Stomach (tissue), 4 donors: Measurements from ENCODE around the gene RPL10A.

Source experiments
- POLR2A ChIP-seq, 4 donors: fragments of 450-650 bp; IDR thresholded peaks; one replicate each; pipeline ENCODE4 v1.6.1; 2016; ENCODE audit warnings: antibody characterized with exemption in 4 of 4, control low read depth in 2 of 4, mild to moderate bottlenecking in 1 of 4, moderate library complexity in 1 of 4
- POLR2AphosphoS5 ChIP-seq, 3 donors: sonication (generic); formaldehyde crosslinking; IDR thresholded peaks; one replicate each; pipeline ENCODE4 v1.6.1; 2016; ENCODE audit warnings: antibody characterized with exemption in 3 of 3
- TF ChIP-seq, protein P1 (sequence below), 7 experiments: fragments of 450-650 bp in 4 of 7; fragments of 200-600 bp in 3 of 7; sonication (generic) in 3 of 7; IDR thresholded peaks; one replicate each; pipeline ENCODE4 v1.5.1; 2016 to 2019; ENCODE audit warnings: antibody characterized with exemption in 7 of 7, control low read depth in 2 of 7, mild to moderate bottlenecking in 1 of 7

DNA sequence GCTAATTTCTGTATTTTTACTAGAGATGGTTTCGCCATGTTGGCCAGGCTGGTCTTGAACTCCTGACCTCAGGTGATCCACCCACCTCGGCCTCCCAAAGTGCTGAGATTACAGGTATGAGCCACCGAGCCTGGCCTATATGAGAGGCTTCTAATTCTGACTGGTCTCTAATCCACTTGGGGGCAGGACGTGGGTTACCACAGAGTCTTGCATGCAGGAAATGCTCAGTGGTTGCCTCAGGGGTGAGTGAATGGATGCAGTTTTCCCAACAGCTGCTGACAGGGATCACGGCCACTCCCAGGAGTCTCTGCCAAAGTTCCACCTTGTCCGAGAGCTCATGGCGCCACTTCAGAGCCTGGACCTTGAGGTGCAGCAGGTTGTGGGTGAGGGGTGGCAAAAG, 22.5 kb upstream of the RPL10A start:
- TF ChIP-seq, protein P1, sequence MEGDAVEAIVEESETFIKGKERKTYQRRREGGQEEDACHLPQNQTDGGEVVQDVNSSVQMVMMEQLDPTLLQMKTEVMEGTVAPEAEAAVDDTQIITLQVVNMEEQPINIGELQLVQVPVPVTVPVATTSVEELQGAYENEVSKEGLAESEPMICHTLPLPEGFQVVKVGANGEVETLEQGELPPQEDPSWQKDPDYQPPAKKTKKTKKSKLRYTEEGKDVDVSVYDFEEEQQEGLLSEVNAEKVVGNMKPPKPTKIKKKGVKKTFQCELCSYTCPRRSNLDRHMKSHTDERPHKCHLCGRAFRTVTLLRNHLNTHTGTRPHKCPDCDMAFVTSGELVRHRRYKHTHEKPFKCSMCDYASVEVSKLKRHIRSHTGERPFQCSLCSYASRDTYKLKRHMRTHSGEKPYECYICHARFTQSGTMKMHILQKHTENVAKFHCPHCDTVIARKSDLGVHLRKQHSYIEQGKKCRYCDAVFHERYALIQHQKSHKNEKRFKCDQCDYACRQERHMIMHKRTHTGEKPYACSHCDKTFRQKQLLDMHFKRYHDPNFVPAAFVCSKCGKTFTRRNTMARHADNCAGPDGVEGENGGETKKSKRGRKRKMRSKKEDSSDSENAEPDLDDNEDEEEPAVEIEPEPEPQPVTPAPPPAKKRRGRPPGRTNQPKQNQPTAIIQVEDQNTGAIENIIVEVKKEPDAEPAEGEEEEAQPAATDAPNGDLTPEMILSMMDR (IDR thresholded peaks at IDR 0.05): no peak
- TF ChIP-seq POLR2A (IDR thresholded peaks at IDR 0.05): no peak
- TF ChIP-seq POLR2AphosphoS5 (IDR thresholded peaks at IDR 0.05): no peak
